ENCODE results near the gene VSX2.

DNA sequence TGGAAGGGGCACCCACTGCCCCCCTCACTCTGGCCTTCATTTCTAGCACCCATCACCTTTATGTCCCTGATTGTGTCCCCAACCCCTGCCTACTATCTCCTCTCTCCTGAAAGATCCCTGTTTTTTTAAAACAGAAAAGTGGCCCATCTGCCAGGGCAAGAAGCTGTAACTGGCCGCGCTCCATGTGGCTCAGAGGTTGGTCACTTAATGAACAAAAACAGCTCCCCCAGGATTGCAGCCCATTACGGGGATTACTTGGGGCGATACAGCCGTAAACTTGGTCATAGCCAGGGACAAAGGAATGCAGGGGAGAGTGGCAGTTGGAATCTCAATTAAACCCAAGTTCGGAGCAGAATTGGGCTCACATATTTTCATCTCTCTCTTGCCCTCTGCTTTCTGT lies 34.8 kb upstream of the VSX2 start:
- TF ChIP-seq, protein P1, sequence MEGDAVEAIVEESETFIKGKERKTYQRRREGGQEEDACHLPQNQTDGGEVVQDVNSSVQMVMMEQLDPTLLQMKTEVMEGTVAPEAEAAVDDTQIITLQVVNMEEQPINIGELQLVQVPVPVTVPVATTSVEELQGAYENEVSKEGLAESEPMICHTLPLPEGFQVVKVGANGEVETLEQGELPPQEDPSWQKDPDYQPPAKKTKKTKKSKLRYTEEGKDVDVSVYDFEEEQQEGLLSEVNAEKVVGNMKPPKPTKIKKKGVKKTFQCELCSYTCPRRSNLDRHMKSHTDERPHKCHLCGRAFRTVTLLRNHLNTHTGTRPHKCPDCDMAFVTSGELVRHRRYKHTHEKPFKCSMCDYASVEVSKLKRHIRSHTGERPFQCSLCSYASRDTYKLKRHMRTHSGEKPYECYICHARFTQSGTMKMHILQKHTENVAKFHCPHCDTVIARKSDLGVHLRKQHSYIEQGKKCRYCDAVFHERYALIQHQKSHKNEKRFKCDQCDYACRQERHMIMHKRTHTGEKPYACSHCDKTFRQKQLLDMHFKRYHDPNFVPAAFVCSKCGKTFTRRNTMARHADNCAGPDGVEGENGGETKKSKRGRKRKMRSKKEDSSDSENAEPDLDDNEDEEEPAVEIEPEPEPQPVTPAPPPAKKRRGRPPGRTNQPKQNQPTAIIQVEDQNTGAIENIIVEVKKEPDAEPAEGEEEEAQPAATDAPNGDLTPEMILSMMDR (tag by site-specific recombination; IDR thresholded peaks at IDR 0.05): no peak
- TF ChIP-seq MZF1 (tag by site-specific recombination; IDR thresholded peaks at IDR 0.05; ENCODE audit: borderline replicate concordance): no peak
